ENCODE measurements around the gene ABTB2.

The ABTB2 gene

DNA sequence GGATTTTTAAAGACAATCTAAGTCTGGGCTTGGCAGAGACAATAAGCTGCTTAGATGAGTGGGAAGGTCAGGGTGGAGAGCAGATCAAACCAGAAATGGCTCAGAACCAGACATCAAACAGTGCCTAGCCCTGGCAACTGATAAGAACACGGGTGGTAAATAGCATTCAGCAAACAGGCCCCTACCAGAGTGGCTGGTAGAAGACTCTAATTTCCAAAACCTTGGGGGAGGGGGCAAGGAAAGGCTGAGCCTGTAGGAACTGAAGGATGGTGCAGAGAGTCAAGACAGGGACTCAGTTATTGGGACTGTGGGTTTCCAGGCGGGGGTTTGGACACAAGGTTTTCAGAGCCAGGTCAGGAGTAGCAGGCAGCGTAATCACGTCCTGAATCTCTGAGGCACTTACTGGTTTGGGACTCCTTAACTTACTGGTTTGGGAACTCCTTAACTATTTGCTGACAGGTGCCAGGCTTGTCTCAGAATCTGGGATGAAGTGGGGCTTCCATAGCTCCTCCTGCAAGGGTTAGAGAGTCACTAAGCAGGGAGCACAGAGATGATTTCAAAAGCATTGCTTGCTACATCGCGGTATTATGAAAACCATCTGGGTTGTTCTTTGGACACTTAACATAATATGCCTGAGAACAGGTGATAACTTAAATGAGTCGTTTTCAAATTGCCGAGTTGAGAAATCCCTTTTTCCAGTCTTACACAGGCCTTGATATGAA is 5.7 kb upstream of the ABTB2 start:
- DNase-seq (ENCODE audit: insufficient read length, low spot score) (no peak), FAIRE-seq (no peak)

GRCh38 chr11:34360046-34360445 is 2.2 kb upstream of the ABTB2 start:
- DNase-seq (ENCODE audit: insufficient read length, low spot score): no peak
- FAIRE-seq: no peak

DNA sequence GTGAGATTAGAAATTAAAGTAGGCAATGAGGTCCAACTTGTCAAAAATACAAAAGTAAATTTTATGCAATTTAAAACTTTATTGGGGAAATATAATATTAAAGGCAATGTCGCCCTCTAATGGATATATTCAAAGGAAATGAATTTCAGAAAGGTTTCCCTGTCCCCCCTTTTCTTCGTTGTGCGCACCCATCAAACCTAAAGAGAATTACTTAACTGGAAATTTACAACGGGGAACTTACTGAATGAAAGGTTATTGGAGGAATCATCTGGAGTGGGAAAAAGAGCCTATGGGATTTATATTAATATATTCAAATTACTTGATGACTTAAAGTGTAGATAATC is 1.7 kb upstream of the ABTB2 start:
- DNase-seq (ENCODE audit: insufficient read length, low spot score): no peak
- no peak for FAIRE-seq

DNA sequence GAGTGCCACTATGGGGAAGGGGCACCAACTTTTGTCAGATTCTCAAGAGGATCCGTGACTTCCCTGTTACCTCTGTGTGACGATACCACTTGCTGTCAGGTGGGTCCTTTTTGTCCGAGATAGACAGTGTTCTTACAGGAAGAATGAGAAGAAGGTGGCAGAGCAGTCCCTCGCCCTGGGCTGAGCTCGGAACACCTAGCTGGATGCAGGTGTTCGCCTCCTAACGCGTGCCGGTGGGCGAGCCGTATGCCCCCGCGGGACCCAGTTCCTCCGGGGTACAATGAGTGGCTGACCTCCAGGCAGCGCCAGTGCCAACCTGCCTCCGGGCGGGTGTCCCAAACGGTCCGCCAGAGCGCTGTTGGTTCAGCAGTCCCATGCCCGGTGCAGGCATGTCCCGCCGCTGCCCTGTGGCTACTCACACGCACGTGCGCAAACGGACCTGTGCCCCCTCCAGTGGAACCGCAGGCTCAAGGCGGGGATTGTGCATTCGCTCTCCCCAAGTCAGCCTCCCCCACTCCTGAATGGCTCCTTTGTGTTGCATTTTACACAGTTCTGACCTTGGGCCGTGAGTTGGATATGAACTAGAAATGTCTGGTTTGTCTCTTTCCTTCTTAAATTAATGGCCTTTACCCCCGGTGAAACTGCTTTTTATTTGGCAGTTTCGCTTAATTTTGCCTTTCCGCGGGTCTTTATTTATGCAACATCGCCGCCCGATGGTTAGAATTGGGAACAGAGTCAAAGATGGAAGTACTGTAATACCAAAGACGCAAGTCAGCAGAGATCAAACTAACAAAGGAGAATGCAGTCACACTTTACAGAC is 1.1 kb upstream of the ABTB2 start:
- FAIRE-seq: peak; percentile 72
- DNase-seq (ENCODE audit: insufficient read length, low spot score): no peak

- no peak for FAIRE-seq
Measured at GRCh38 chr11:34358258-34358727, 483 bp upstream of the ABTB2 start.

DNA sequence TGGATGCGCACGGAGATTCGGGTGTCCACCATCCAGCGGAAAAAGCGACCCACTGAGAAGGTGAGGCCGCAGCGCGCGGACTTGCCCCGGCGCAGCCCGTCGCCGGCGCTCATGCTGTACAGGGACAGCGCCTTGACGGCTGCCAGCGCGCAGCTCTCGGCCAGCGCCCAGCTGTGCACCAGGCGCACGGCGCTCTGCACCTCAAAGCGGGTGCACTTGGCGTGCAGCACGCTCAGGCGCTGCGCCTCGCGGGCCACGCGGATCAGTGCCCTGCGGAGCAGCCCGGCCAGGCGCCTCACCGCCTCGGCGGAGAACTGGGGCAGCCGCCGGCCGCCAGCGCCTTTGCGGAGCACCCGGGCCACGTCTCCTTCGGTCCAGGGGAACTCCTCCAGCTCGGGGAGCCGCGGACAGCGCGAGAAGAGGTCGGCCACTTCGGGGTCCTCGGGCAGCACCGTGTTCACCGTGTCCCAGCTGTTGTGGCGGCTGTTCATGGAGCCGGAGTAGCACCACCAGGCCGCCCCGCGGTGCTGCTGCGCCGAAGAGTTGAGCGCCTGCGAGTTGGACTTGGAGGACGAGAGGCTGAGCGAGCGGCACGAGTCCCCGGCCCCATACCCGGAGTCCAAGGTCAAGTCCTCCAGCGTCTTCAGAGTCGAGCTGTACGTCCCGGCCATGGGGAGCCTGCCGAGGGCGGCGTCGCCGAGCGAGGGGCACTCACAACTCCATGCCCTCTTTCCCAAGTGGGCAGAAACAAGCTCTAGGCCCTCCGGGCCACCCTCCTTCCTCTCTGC is 703 bp downstream of the ABTB2 start:
- FAIRE-seq: no peak
- DNase-seq (ENCODE audit: insufficient read length, low spot score): no peak

More at GRCh38 chr11:34358258-34358727, 483 bp upstream of the ABTB2 start:
- no peak for DNase-seq (ENCODE audit: insufficient read length, low spot score)

GRCh38 chr11:34356576-34356912 is 1.3 kb downstream of the ABTB2 start:
- no peak for DNase-seq (ENCODE audit: insufficient read length, low spot score)
- no peak for FAIRE-seq

GRCh38 chr11:34356130-34356529 is 1.7 kb downstream of the ABTB2 start:
- DNase-seq (ENCODE audit: insufficient read length, low spot score) (no peak), FAIRE-seq (no peak)

GRCh38 chr11:34355726-34356125 is 2.1 kb downstream of the ABTB2 start:
- FAIRE-seq (no peak), DNase-seq (ENCODE audit: insufficient read length, low spot score) (no peak)

GRCh38 chr11:34354782-34355181 is 3.0 kb downstream of the ABTB2 start:
- FAIRE-seq (no peak), DNase-seq (ENCODE audit: insufficient read length, low spot score) (no peak)

DNA sequence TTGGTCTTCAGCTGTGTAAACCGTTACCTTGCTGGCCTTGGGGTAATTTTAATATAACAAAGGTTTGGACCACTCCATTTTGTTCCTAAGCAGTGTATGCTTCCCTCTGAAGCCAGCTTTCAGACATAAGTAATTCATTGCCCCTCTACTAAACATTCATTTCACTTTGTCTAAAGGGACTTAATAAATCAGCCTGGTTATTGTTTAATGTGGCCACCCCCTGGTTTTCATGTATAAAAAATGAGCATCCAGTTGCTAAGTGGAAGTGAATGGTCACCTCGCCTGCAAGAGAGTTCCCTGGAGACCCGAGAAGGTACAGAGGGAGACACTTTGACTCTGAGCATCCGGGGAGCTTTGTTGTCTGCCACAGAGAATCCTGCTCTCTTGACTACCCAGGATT is 3.9 kb downstream of the ABTB2 start:
- no peak for DNase-seq (ENCODE audit: insufficient read length, low spot score)
- no peak for FAIRE-seq

DNA sequence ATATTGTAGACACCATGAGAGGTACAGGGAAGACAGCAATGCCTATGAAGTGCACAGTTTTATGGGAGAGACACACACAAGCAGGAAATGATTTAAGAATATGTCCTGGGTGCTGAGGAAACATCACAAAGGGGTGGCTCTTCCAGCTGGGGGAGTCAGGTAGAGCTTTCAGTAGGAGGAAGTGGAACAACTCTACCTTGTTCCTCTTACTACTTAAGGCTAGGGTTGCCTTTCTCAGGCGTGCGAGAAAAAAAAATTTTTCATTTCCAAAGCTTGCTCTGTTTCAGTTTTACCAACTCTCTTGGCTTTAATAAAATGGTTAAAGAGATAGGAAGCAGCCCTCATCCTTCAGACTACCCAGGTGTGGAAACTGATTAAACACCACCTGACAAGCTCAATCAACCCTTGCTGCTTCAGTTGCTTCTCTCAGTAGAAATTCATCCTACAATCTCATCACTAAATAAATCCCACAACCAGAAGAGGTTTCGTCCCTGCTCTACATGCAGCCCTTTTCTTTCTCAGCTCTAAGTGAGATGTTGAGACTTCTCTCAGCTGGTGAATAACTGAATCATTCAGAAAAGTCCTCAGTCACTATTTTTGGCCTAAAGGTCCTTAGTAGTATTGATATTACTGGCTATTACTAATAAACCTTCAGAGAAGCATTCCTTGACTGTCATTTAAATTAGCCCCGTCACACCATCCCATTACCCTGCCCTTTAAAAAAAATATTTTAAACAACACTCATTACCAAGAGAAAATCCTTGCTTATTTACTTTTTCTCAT is 5.9 kb downstream of the ABTB2 start:
- FAIRE-seq: no peak
- no peak for DNase-seq (ENCODE audit: insufficient read length, low spot score)

- DNase-seq (ENCODE audit: insufficient read length, low spot score) (no peak), FAIRE-seq (no peak)
Measured at GRCh38 chr11:34351051-34351450, 6.8 kb downstream of the ABTB2 start.

DNA sequence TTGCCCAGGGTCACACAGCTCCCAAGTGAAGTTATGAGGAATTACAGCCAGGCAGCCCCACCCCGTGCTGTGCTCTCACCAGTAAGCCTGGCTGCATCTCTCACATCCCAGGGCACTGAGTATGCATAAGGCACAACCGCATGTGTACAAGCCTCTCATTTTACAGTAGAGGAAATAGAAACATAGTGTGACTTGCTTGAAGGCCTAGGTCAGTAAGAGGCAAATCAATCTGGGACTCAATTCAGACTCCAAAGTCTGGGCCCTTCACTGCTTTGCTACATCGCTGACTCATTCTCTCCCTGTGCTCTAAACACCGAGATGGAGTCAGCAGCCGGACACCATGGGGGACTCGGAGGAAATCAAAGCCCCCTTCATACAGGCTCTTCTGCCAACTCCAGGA is 7.9 kb downstream of the ABTB2 start:
- no peak for DNase-seq (ENCODE audit: insufficient read length, low spot score)
- no peak for FAIRE-seq

- DNase-seq (ENCODE audit: insufficient read length, low spot score) (no peak), FAIRE-seq (no peak)
Measured at GRCh38 chr11:34348919-34349318, 8.9 kb downstream of the ABTB2 start.

- FAIRE-seq (no peak), DNase-seq (ENCODE audit: insufficient read length, low spot score) (no peak)
Measured at GRCh38 chr11:34348096-34348495, 9.7 kb downstream of the ABTB2 start.

- no peak for DNase-seq (ENCODE audit: insufficient read length, low spot score)
- no peak for FAIRE-seq
Measured at GRCh38 chr11:34346551-34346950, 11.3 kb downstream of the ABTB2 start.

DNA sequence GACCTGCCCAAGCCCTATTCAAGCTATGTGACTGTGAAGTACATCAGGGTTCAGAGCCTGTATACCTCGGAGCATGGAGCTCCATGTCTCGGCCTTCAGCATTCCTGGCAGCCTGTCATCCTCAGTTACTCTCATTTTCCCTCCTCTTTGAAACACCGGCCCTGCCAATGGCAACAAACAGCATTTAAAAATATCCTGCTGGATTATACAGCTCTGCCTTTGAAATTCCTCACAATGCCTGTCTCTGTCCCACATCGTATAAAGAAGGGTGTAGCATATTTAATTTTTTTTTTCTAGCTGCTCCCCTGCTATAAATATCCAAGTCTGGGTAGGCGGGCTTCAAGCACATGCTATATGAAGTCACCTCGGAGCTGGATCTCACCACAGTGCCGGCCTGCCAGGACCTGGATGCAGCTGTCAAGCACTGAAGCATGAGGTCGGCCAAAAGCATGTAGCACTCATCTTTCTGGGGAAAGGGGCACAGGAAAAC is 11.8 kb downstream of the ABTB2 start:
- FAIRE-seq (no peak), DNase-seq (ENCODE audit: insufficient read length, low spot score) (no peak)

- DNase-seq (ENCODE audit: insufficient read length, low spot score) (no peak), FAIRE-seq (no peak)
Measured at GRCh38 chr11:34345540-34345876, 12.3 kb downstream of the ABTB2 start.

DNA sequence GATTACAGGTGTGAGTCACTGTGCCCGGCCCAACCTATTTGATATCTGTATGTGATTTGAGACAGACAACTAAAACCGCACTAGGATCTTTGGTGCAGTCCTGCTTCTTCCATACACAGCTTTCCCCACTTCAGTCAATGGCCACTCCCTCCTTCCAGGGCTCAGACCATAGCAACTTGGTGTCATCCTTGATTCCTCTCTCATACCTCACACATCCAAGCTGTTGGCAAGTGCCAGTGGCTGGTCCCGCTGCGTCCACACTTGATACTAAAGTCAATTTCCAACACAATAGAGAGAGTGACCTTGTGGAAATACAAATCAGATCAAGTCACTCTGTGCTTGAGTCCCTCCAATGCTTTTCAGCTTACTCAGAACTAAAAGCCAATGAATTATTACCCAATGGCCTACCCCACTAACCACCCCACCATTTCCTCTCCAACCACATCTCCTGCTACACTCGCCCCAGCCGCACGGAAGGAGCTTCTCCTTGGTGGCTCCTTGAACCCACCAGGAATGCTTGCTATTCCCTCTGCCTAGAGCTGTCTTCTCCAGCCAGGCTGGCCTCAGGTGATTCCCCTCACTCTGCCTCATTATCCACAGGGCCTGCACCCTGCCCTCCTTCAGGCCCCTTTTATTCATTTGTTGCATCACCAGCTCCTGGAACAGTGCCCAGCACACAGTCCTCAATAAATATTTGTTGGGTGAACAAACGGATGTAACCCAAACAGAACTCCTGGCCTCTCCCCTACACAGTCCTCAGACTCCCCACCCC is 12.9 kb downstream of the ABTB2 start:
- DNase-seq (ENCODE audit: insufficient read length, low spot score): peak; percentile 71
- peak; percentile 51 for FAIRE-seq

Measured in HTR-8/SVneo (cell line).